Type B pancreatic cell (in vitro differentiated cells): Measurements from ENCODE around the gene OR1L6. TPM values are rescaled to one million over a fixed set of nuclear protein-coding genes. Genes with fewer than 3 reads are reported as not detected.

Experiments used
- DNase-seq: peaks from one replicate; pipeline ENCODE4 v3.0.0; 2021; ENCODE audit warnings: mixed read lengths; ENCODE audit not compliant: unreplicated experiment; ENCODE audit errors: extremely low spot score
- H3K27ac Mint-ChIP-seq: 2 replicates; pipeline ENCODE4 v1.8.0; 2021; ENCODE audit warnings: mild to moderate bottlenecking, mixed read lengths
- H3K27me3 Mint-ChIP-seq: 2 replicates; pipeline ENCODE4 v1.8.0; 2021; ENCODE audit warnings: mixed read lengths
- H3K36me3 Mint-ChIP-seq: 2 replicates; pipeline ENCODE4 v1.8.0; 2021; ENCODE audit warnings: mixed read lengths
- H3K4me1 Mint-ChIP-seq: one replicate; pipeline ENCODE4 v1.8.0; 2021; ENCODE audit warnings: mixed read lengths; ENCODE audit not compliant: unreplicated experiment
- H3K4me3 Mint-ChIP-seq: 2 replicates; pipeline ENCODE4 v1.8.0; 2021; ENCODE audit warnings: mild to moderate bottlenecking, mixed read lengths
- H3K9me3 Mint-ChIP-seq: 2 replicates; pipeline ENCODE4 v1.8.0; 2021; ENCODE audit warnings: mixed read lengths
- CTCF ChIP-seq: fragments of 200-600 bp; sonication (generic); conservative IDR thresholded peaks from 2 replicates; pipeline ENCODE4 v1.5.0; 2021; ENCODE audit warnings: antibody characterized with exemption, mild to moderate bottlenecking
- total RNA-seq: library from RNA; stranded (reverse); gene quantifications from 2 replicates; pipeline ENCODE4 v1.2.1, GENCODE V29; 2021; ENCODE audit warnings: low replicate concordance

Gene OR1L6
- total RNA-seq, 1 donor from 2014 or later, result not detected

GRCh38 chr9:122797316-122798063 lies 55.4 kb downstream of the OR1L6 start:
- DNase-seq, result no peak
- H3K36me3 Mint-ChIP-seq, result peaks cover 3% of the 10 kb centered on the region
- no peak overlapping the region for H3K27ac Mint-ChIP-seq
- no peak overlapping the region for H3K4me3 Mint-ChIP-seq
- TF ChIP-seq CTCF, result no peak
- no peaks in the 10 kb centered on the region for H3K9me3 Mint-ChIP-seq
- peaks cover 21% of the 10 kb centered on the region for H3K27me3 Mint-ChIP-seq
- no peaks in the 10 kb centered on the region for H3K4me1 Mint-ChIP-seq

Other genes with a start within 250 kb of the OR1L6 start
- gene OR1J2, start 231.5 kb upstream of the OR1L6 start, total RNA-seq, result not detected in 2 replicates
- not detected in 2 replicates for gene OR1J4, start 223.2 kb upstream of the OR1L6 start, total RNA-seq
- not detected in 2 replicates for gene OR1N1, start 215.0 kb upstream of the OR1L6 start, total RNA-seq
- gene OR1N2, start 189.2 kb upstream of the OR1L6 start, total RNA-seq, result not detected in 2 replicates
- not detected in 2 replicates for gene OR1L8, start 158.9 kb upstream of the OR1L6 start, total RNA-seq
- not detected in 2 replicates for gene OR1Q1, start 127.6 kb upstream of the OR1L6 start, total RNA-seq
- gene OR1B1, start 84.7 kb upstream of the OR1L6 start, total RNA-seq, result not detected in 2 replicates
- not detected in 2 replicates for gene OR1L1, start 80.6 kb upstream of the OR1L6 start, total RNA-seq
- gene OR1L3, start 67.2 kb upstream of the OR1L6 start, total RNA-seq, result not detected in 2 replicates
- not detected in 2 replicates for gene OR1L4, start 18.3 kb upstream of the OR1L6 start, total RNA-seq
- gene OR5C1, start 46.6 kb downstream of the OR1L6 start, total RNA-seq, result not detected in 2 replicates
- not detected in 2 replicates for gene OR1K1, start 57.8 kb downstream of the OR1L6 start, total RNA-seq
- 18.5 and 21.3 TPM in 2 replicates for gene PDCL, start 86.3 kb downstream of the OR1L6 start, total RNA-seq
- gene RC3H2, start 163.1 kb downstream of the OR1L6 start, total RNA-seq, result 57.7 TPM in 2 replicates
- gene ZBTB6, start 171.0 kb downstream of the OR1L6 start, total RNA-seq, result 8.3 and 8.7 TPM in 2 replicates
- 7.0 and 11.3 TPM in 2 replicates for gene ZBTB26, start 189.2 kb downstream of the OR1L6 start, total RNA-seq
- 68.4 and 72.7 TPM in 2 replicates for gene RABGAP1, start 198.7 kb downstream of the OR1L6 start, total RNA-seq